HEK293 (cell line): Measurements from ENCODE around the gene NPVF.

Experiments
- CTCF ChIA-PET: fragments of 350-600 bp; formaldehyde crosslinking; extraction: SDS; loops from one replicate; lab custom pipeline; 2021; ENCODE audit warnings: antibody characterized with exemption; lab: Yijun Ruan, JAX
- POLR2A ChIA-PET: fragments of 300-600 bp; formaldehyde crosslinking; extraction: SDS; loops from one replicate; lab custom pipeline; 2020; ENCODE audit warnings: antibody characterized with exemption, inconsistent platforms; lab: Yijun Ruan, JAX
- H3K27ac ChIP-seq: fragments of 200-500 bp; sonication (Bioruptor generic); 2 replicates; pipeline ENCODE4 v1.5.1; 2014; ENCODE audit warnings: low read depth, low read length, control low read depth, inconsistent platforms; ENCODE audit errors: extremely low read depth
- H3K36me3 ChIP-seq, 2 experiments: fragments of 200-500 bp in 1 of 2; sonication (Bioruptor generic) in 1 of 2; 1 replicate in 1 of 2; 2 replicates in 1 of 2; pipeline ENCODE4 v1.5.1; 2014 to 2017; ENCODE audit warnings: inconsistent platforms in 2 of 2, low read length in 2 of 2; ENCODE audit not compliant: control insufficient read depth in 2 of 2, insufficient read depth in 1 of 2
- H3K4me1 ChIP-seq: fragments of 200-500 bp; sonication (Bioruptor generic); 2 replicates; pipeline ENCODE4 v1.5.1; 2014; ENCODE audit warnings: mild to moderate bottlenecking, low read length, inconsistent platforms; ENCODE audit not compliant: control insufficient read depth, insufficient read depth
- H3K4me3 ChIP-seq: 2 replicates; pipeline ENCODE4 v1.5.1; 2011; ENCODE audit warnings: low read depth, mild to moderate bottlenecking, control low read depth, low read length, moderate library complexity
- H3K9me3 ChIP-seq: fragments of 200-500 bp; sonication (Bioruptor generic); 2 replicates; pipeline ENCODE4 v1.5.1; 2014; ENCODE audit warnings: low read depth, low read length, inconsistent platforms; ENCODE audit not compliant: control insufficient read depth, insufficient read depth
- GLI2 ChIP-seq: fragments of 450-650 bp; formaldehyde crosslinking; IDR thresholded peaks from 2 replicates; pipeline ENCODE4; 2017; ENCODE audit warnings: missing biosample characterization, missing genetic modification characterization, low read depth, borderline replicate concordance
- GLI4 ChIP-seq: fragments of 450-650 bp; formaldehyde crosslinking; IDR thresholded peaks from 2 replicates; pipeline ENCODE4 v1.5.1; 2016; ENCODE audit warnings: missing biosample characterization, missing genetic modification characterization
- HOXC10 ChIP-seq: sonication (generic); formaldehyde crosslinking; IDR thresholded peaks from 2 replicates; pipeline ENCODE4 v1.8.1; 2023; ENCODE audit warnings: mild to moderate bottlenecking, missing genetic modification reagents
- IKZF3 ChIP-seq: fragments of 450-650 bp; IDR thresholded peaks from 2 replicates; pipeline ENCODE4 v1.5.0; 2018; ENCODE audit warnings: missing biosample characterization, mild to moderate bottlenecking, missing genetic modification characterization, moderate library complexity
- MEIS1 ChIP-seq: sonication (generic); formaldehyde crosslinking; IDR thresholded peaks from 2 replicates; pipeline ENCODE4 v1.8.1; 2022; ENCODE audit warnings: missing genetic modification reagents, mild to moderate bottlenecking, borderline replicate concordance
- MZF1 ChIP-seq: fragments of 450-650 bp; formaldehyde crosslinking; IDR thresholded peaks from 2 replicates; pipeline ENCODE4 v1.5.1; 2017; ENCODE audit warnings: missing biosample characterization, missing genetic modification characterization, borderline replicate concordance
- RBAK ChIP-seq: fragments of 450-650 bp; formaldehyde crosslinking; IDR thresholded peaks from 2 replicates; pipeline ENCODE4 v1.5.1; 2016; ENCODE audit warnings: missing biosample characterization, missing genetic modification characterization
- TCF7L2 ChIP-seq: IDR thresholded peaks from 2 replicates; pipeline ENCODE4 v1.6.1; 2011; ENCODE audit warnings: low read depth, mild to moderate bottlenecking, inconsistent platforms, low read length, moderate library complexity, borderline replicate concordance
- WT1 ChIP-seq: fragments of 450-650 bp; formaldehyde crosslinking; IDR thresholded peaks from 2 replicates; pipeline ENCODE4 v1.5.1; 2016; ENCODE audit warnings: missing biosample characterization, missing genetic modification characterization
- ZNF132 ChIP-seq: fragments of 450-650 bp; formaldehyde crosslinking; IDR thresholded peaks from 2 replicates; pipeline ENCODE4 v1.5.1; 2017; ENCODE audit warnings: missing biosample characterization, missing genetic modification characterization, borderline replicate concordance
- TF ChIP-seq, protein P1 (sequence below): fragments of 450-650 bp; formaldehyde crosslinking; IDR thresholded peaks from 2 replicates; pipeline ENCODE4 v1.5.1; 2016; ENCODE audit warnings: missing biosample characterization, missing genetic modification characterization, borderline replicate concordance
- TF ChIP-seq, protein P2 (sequence below): fragments of 450-650 bp; formaldehyde crosslinking; IDR thresholded peaks from 2 replicates; pipeline ENCODE4 v1.5.1; 2016; ENCODE audit warnings: missing biosample characterization, missing genetic modification characterization
- TF ChIP-seq, protein P3 (sequence below): fragments of 450-650 bp; formaldehyde crosslinking; IDR thresholded peaks from 2 replicates; pipeline ENCODE4 v1.5.1; 2017; ENCODE audit warnings: missing biosample characterization, missing genetic modification characterization
- TF ChIP-seq, protein P4 (sequence below): fragments of 450-650 bp; IDR thresholded peaks from 2 replicates; pipeline ENCODE4 v1.5.1; 2018; ENCODE audit warnings: missing biosample characterization, missing genetic modification characterization
- TF ChIP-seq, protein P5 (sequence below): fragments of 450-650 bp; formaldehyde crosslinking; IDR thresholded peaks from 2 replicates; pipeline ENCODE4; 2016; ENCODE audit warnings: missing biosample characterization, missing genetic modification characterization
- TF ChIP-seq, protein P6 (sequence below): fragments of 450-650 bp; formaldehyde crosslinking; IDR thresholded peaks from 2 replicates; pipeline ENCODE4 v1.5.1; 2016; ENCODE audit warnings: missing biosample characterization, missing genetic modification characterization, borderline replicate concordance

Gene NPVF

DNA sequence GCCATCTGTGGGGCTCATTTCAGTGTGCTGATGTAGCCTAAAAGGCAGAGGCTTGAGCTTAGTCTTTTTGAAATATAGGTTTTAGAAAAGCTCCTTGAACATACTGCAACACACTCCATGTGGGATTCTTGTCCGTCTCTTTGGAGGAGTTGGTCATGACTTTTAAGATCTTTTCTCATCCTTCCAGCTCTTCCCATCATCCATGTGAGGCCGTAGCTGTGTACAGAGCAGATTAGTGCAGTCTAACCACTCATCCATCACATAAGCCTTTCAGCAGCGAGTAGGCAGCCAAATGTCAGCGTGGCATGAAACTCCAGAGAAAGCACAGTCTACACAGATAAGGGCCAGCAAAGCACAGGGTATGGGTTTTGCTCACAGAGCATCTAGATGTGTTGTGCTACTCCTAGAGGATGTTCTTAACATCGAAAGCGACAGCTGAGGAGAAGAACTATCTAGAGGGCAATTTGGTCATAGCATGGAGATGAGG lies 28.1 kb upstream of the NPVF start (continued):
- TF ChIP-seq, protein P1, sequence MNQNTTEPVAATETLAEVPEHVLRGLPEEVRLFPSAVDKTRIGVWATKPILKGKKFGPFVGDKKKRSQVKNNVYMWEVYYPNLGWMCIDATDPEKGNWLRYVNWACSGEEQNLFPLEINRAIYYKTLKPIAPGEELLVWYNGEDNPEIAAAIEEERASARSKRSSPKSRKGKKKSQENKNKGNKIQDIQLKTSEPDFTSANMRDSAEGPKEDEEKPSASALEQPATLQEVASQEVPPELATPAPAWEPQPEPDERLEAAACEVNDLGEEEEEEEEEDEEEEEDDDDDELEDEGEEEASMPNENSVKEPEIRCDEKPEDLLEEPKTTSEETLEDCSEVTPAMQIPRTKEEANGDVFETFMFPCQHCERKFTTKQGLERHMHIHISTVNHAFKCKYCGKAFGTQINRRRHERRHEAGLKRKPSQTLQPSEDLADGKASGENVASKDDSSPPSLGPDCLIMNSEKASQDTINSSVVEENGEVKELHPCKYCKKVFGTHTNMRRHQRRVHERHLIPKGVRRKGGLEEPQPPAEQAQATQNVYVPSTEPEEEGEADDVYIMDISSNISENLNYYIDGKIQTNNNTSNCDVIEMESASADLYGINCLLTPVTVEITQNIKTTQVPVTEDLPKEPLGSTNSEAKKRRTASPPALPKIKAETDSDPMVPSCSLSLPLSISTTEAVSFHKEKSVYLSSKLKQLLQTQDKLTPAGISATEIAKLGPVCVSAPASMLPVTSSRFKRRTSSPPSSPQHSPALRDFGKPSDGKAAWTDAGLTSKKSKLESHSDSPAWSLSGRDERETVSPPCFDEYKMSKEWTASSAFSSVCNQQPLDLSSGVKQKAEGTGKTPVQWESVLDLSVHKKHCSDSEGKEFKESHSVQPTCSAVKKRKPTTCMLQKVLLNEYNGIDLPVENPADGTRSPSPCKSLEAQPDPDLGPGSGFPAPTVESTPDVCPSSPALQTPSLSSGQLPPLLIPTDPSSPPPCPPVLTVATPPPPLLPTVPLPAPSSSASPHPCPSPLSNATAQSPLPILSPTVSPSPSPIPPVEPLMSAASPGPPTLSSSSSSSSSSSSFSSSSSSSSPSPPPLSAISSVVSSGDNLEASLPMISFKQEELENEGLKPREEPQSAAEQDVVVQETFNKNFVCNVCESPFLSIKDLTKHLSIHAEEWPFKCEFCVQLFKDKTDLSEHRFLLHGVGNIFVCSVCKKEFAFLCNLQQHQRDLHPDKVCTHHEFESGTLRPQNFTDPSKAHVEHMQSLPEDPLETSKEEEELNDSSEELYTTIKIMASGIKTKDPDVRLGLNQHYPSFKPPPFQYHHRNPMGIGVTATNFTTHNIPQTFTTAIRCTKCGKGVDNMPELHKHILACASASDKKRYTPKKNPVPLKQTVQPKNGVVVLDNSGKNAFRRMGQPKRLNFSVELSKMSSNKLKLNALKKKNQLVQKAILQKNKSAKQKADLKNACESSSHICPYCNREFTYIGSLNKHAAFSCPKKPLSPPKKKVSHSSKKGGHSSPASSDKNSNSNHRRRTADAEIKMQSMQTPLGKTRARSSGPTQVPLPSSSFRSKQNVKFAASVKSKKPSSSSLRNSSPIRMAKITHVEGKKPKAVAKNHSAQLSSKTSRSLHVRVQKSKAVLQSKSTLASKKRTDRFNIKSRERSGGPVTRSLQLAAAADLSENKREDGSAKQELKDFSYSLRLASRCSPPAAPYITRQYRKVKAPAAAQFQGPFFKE: no peak
- TF ChIP-seq, protein P2, sequence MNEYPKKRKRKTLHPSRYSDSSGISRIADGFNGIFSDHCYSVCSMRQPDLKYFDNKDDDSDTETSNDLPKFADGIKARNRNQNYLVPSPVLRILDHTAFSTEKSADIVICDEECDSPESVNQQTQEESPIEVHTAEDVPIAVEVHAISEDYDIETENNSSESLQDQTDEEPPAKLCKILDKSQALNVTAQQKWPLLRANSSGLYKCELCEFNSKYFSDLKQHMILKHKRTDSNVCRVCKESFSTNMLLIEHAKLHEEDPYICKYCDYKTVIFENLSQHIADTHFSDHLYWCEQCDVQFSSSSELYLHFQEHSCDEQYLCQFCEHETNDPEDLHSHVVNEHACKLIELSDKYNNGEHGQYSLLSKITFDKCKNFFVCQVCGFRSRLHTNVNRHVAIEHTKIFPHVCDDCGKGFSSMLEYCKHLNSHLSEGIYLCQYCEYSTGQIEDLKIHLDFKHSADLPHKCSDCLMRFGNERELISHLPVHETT (tag by site-specific recombination): no peak
- TF ChIP-seq, protein P3, sequence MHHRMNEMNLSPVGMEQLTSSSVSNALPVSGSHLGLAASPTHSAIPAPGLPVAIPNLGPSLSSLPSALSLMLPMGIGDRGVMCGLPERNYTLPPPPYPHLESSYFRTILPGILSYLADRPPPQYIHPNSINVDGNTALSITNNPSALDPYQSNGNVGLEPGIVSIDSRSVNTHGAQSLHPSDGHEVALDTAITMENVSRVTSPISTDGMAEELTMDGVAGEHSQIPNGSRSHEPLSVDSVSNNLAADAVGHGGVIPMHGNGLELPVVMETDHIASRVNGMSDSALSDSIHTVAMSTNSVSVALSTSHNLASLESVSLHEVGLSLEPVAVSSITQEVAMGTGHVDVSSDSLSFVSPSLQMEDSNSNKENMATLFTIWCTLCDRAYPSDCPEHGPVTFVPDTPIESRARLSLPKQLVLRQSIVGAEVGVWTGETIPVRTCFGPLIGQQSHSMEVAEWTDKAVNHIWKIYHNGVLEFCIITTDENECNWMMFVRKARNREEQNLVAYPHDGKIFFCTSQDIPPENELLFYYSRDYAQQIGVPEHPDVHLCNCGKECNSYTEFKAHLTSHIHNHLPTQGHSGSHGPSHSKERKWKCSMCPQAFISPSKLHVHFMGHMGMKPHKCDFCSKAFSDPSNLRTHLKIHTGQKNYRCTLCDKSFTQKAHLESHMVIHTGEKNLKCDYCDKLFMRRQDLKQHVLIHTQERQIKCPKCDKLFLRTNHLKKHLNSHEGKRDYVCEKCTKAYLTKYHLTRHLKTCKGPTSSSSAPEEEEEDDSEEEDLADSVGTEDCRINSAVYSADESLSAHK (tag by site-specific recombination): no peak
- TF ChIP-seq, protein P4, sequence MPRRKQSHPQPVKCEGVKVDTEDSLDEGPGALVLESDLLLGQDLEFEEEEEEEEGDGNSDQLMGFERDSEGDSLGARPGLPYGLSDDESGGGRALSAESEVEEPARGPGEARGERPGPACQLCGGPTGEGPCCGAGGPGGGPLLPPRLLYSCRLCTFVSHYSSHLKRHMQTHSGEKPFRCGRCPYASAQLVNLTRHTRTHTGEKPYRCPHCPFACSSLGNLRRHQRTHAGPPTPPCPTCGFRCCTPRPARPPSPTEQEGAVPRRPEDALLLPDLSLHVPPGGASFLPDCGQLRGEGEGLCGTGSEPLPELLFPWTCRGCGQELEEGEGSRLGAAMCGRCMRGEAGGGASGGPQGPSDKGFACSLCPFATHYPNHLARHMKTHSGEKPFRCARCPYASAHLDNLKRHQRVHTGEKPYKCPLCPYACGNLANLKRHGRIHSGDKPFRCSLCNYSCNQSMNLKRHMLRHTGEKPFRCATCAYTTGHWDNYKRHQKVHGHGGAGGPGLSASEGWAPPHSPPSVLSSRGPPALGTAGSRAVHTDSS (tag by site-specific recombination): no peak
- TF ChIP-seq GLI2 (tag by site-specific recombination): no peak
- TF ChIP-seq IKZF3: no peak
- TF ChIP-seq GLI4 (tag by site-specific recombination): no peak
- TF ChIP-seq, protein P5, sequence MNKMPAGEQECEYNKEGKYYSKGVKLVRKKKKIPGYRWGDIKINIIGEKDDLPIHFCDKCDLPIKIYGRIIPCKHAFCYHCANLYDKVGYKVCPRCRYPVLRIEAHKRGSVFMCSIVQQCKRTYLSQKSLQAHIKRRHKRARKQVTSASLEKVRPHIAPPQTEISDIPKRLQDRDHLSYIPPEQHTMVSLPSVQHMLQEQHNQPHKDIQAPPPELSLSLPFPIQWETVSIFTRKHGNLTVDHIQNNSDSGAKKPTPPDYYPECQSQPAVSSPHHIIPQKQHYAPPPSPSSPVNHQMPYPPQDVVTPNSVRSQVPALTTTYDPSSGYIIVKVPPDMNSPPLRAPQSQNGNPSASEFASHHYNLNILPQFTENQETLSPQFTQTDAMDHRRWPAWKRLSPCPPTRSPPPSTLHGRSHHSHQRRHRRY (tag by site-specific recombination): no peak
- TF ChIP-seq TCF7L2: no peak

DNA sequence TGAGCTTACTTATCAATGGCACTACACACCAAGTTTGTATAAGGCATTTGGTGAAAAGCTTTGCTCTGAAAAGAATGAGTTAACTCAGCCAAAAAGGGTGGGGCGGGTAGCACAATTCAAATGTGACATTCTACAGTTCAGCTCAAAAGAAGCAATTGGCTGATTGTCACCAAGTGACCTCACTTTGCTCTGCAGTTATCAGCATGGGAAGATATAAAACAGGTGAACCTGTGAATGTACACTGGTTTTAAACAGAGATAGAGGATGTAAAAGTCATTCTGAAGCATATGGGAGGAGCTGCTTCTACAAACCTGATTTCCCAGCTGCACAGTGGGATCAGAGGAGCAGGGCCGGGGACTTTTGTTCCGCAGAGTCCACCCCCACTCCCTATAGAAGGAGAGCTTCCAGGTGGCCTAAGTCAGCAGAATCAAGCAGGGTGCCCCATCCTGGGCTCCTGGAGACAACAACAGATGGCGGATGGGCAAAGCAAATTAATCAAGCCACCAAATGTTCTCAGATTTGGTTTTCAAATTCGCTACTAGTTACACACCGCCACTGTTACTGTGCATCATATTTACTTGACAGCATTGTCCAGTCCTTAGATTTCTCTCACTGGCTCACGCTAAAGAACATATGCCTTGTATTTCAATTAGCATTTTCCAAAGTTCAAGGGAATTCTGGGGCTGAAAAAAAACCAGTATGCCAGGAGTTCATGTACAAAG lies 27.5 kb upstream of the NPVF start:
- TF ChIP-seq ZNF132 (tag by site-specific recombination) (no peak), WT1 (no peak), HOXC10 (no peak), MEIS1 (CRISPR knock-in tag) (no peak), MZF1 (tag by site-specific recombination) (no peak), RBAK (tag by site-specific recombination) (no peak)
- TF ChIP-seq, protein P6, sequence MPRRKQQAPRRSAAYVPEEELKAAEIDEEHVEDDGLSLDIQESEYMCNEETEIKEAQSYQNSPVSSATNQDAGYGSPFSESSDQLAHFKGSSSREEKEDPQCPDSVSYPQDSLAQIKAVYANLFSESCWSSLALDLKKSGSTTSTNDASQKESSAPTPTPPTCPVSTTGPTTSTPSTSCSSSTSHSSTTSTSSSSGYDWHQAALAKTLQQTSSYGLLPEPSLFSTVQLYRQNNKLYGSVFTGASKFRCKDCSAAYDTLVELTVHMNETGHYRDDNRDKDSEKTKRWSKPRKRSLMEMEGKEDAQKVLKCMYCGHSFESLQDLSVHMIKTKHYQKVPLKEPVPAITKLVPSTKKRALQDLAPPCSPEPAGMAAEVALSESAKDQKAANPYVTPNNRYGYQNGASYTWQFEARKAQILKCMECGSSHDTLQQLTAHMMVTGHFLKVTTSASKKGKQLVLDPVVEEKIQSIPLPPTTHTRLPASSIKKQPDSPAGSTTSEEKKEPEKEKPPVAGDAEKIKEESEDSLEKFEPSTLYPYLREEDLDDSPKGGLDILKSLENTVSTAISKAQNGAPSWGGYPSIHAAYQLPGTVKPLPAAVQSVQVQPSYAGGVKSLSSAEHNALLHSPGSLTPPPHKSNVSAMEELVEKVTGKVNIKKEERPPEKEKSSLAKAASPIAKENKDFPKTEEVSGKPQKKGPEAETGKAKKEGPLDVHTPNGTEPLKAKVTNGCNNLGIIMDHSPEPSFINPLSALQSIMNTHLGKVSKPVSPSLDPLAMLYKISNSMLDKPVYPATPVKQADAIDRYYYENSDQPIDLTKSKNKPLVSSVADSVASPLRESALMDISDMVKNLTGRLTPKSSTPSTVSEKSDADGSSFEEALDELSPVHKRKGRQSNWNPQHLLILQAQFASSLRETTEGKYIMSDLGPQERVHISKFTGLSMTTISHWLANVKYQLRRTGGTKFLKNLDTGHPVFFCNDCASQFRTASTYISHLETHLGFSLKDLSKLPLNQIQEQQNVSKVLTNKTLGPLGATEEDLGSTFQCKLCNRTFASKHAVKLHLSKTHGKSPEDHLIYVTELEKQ: no peak
- no peak overlapping the region for H3K4me3 ChIP-seq
- H3K36me3 ChIP-seq: no peaks in the 10 kb centered on the region
- ChIA-PET CTCF (interaction anchor here (0.6 to 8.2 kb wide), 9 partner anchors 9 to 598 kb away, joined by 3 to 230 read pairs (median 4); no protein-coding TSS in a partner anchor), POLR2A (no interaction called here)
- H3K9me3 ChIP-seq: no peaks in the 10 kb centered on the region
- H3K27ac ChIP-seq: no peak overlapping the region
- H3K4me1 ChIP-seq: 0 out of 2 replicates have a peak, but pooled peaks cover 4% of the 10 kb centered on the region
